Lung (tissue), 12 donors: Measurements from ENCODE around the gene SPOCD1. TPM values are rescaled to one million over a fixed set of nuclear protein-coding genes. Genes with fewer than 3 reads are reported as not detected.

Source experiments
- ATAC-seq: fragments of 200-7000 bp; cut with Tn5 transposase; one replicate; pipeline ENCODE4 v1.9.1; 2020; ENCODE audit warnings: moderate number of reproducible peaks; ENCODE audit not compliant: insufficient read depth, low FRiP score
- DNase-seq, 3 donors: peaks; one replicate each; pipeline ENCODE4 v3.0.0-alpha.2; 2013 to 2017
- H3K27ac ChIP-seq, 2 donors: one replicate each; pipeline ENCODE4 v1.5.1; 2013; ENCODE audit warnings: mild to moderate bottlenecking in 2 of 2, moderate library complexity in 2 of 2, control low read depth in 1 of 2, inconsistent platforms in 1 of 2, low read depth in 1 of 2, low read length in 1 of 2
- H3K27me3 ChIP-seq, 3 donors: one replicate each; pipeline ENCODE4 v1.5.1; 2013; ENCODE audit warnings: low read length in 2 of 3; ENCODE audit not compliant: control insufficient read depth in 3 of 3, insufficient read depth in 3 of 3
- H3K36me3 ChIP-seq, 4 donors: one replicate each; pipeline ENCODE4 v1.5.1; 2013; ENCODE audit warnings: low read length in 4 of 4, mild to moderate bottlenecking in 1 of 4, moderate library complexity in 1 of 4; ENCODE audit not compliant: control insufficient read depth in 4 of 4, insufficient read depth in 4 of 4
- H3K4me1 ChIP-seq, 5 donors: one replicate each; pipeline ENCODE4 v1.5.1; 2013; ENCODE audit warnings: low read length in 5 of 5, mild to moderate bottlenecking in 2 of 5, moderate library complexity in 1 of 5; ENCODE audit not compliant: control insufficient read depth in 5 of 5, insufficient read depth in 5 of 5
- H3K4me3 ChIP-seq: one replicate; pipeline ENCODE4 v1.5.1; 2013; ENCODE audit warnings: mild to moderate bottlenecking, control low read depth, moderate library complexity
- H3K9ac ChIP-seq, 2 donors: one replicate each; pipeline ENCODE4 v1.5.1; 2013; ENCODE audit warnings: low read length in 2 of 2, control low read depth in 1 of 2; ENCODE audit not compliant: insufficient read depth in 1 of 2
- H3K9me3 ChIP-seq, 4 donors: one replicate each; pipeline ENCODE4 v1.5.1; 2013; ENCODE audit warnings: low read length in 3 of 4, mild to moderate bottlenecking in 1 of 4, moderate library complexity in 1 of 4; ENCODE audit not compliant: control insufficient read depth in 4 of 4, insufficient read depth in 3 of 4
- CTCF ChIP-seq: IDR thresholded peaks from 2 replicates; pipeline ENCODE4 v1.5.1; 2012; ENCODE audit warnings: mild to moderate bottlenecking; ENCODE audit errors: control extremely low read depth, extremely low read depth
- WGBS, 2 donors: extraction: QIAGEN DNeasy Blood & Tissue Kit; methylation state at CpG; one replicate each; pipeline ENCODE4 v1.1.7; 2013; 5-methylcytosine and 5-hydroxymethylcytosine counted together
- polyA plus RNA-seq, 2 donors: library from polyadenylated mRNA; stranded (reverse); fragments of 200-250 nt; gene quantifications; one replicate each; pipeline ENCODE4 v1.2.1, GENCODE V29; 2013
- total RNA-seq, 2 donors: library from RNA; depleted of rRNA in 1 of 2; stranded (reverse); fragments of >200 nt in 1 of 2; gene quantifications; one replicate each; pipeline ENCODE4 v1.2.1, GENCODE V29; 2014 to 2021
- donor health status: control.
- donor health status: control.
- donor health status: Bipolar disorder and iron deficiency.
- donor health status: healthy.
- donor health status: DM: yes; HTN: yes; CAD: no.

Gene SPOCD1
- total and polyA plus RNA-seq, 4 donors, result 0.51 to 15.7 (median 8.4) TPM

DNA sequence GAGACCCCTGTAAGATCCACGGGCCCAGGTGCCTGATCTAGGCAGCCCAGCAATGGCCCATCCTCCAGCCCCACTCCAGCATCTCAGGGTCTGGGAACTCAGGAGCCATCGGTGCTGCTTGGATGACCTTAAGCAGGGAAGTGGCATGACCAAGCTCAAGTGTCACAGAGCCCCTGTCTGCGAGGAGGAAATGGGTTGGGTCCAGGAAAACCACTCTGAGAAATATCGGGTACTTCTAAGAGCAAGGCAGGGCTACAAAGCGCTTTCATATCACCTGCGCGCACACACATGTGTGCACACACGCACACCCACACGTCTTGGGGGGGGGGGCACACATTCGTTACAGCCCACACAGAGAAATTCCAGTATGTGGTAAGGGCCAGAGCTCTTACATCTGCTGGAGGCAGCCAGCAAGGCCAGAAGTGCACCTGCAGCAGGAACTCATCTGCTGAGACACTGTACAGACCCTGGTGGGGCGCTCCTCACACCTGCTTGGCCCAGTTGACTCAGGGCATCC is 32.6 kb upstream of the SPOCD1 start:
- no peak overlapping the region for H3K9ac ChIP-seq
- TF ChIP-seq CTCF, result no peak
- H3K27me3 ChIP-seq, result no peaks in the 10 kb centered on the region
- ATAC-seq, result no peak
- DNase-seq, result no peak
- H3K9me3 ChIP-seq, result no peaks in the 10 kb centered on the region
- WGBS, 2 donors, result 30 to 57% methylated on average over 11 of the region's 11 CpGs
- no peak overlapping the region for H3K27ac ChIP-seq
- H3K4me3 ChIP-seq, result no peak overlapping the region
- peaks cover 0 to under 1% (median 0%) of the 10 kb centered on the region in 5 donors for H3K4me1 ChIP-seq
- no peaks in the 10 kb centered on the region for H3K36me3 ChIP-seq

- H3K4me3 ChIP-seq, result no peak overlapping the region
- no peaks in the 10 kb centered on the region for H3K9me3 ChIP-seq
- no peaks in the 10 kb centered on the region for H3K27me3 ChIP-seq
- no peak for DNase-seq
- no peak for ATAC-seq
- TF ChIP-seq CTCF, result no peak
- H3K9ac ChIP-seq, result no peak overlapping the region
- no peak overlapping the region for H3K27ac ChIP-seq
- H3K4me1 ChIP-seq, result peaks cover 0 to 5% (median 0%) of the 10 kb centered on the region in 5 donors
- H3K36me3 ChIP-seq, result no peaks in the 10 kb centered on the region
Measured at GRCh38 chr1:31846484-31846883, 30.7 kb upstream of the SPOCD1 start.

GRCh38 chr1:31843506-31843905 is 27.7 kb upstream of the SPOCD1 start:
- H3K36me3 ChIP-seq, result no peaks in the 10 kb centered on the region
- no peak overlapping the region for H3K27ac ChIP-seq
- ATAC-seq, result no peak
- TF ChIP-seq CTCF, result no peak
- no peak overlapping the region for H3K9ac ChIP-seq
- H3K4me1 ChIP-seq, result peaks cover 0 to 5% (median 0%) of the 10 kb centered on the region in 5 donors
- no peaks in the 10 kb centered on the region for H3K9me3 ChIP-seq
- no peak overlapping the region for H3K4me3 ChIP-seq
- DNase-seq, result no peak
- WGBS, 2 donors, result 52 to 58% methylated on average over 2 of the region's 2 CpGs
- H3K27me3 ChIP-seq, result no peaks in the 10 kb centered on the region

DNA sequence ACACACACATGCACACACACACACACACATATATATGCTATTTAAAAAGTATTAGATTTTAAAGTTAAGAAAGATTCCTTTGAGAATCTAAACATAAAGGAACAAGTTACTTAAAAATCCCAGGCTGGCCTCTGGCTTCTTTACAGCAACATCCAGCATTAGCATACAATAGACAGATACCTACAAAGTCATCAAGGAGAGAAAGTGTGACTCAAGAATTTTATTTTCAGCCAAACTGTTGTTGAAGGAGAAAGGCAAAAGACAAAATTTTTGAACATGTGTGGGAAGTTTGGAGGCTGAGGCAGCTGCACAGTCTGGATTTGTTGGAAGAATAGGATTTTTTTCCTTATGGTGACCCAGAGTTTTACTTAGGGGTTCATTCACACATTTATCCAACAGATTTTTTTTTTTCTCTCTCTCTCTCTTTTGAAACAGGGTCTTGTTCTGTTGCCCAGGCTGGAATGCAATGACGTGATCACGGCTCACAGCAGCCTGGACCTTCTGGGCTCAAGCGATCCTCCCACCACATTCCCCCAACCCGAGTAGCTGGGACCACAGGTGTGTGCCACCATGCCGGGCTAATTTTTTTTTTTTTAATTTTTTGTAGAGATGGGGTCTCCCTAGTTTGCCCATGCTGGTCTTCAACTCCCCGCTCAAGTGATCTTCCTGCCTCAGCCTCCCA is 24.0 kb upstream of the SPOCD1 start:
- no peak overlapping the region for H3K9ac ChIP-seq
- DNase-seq, result no peak
- H3K9me3 ChIP-seq, result no peaks in the 10 kb centered on the region
- peaks cover 0 to 5% (median 0%) of the 10 kb centered on the region in 5 donors for H3K4me1 ChIP-seq
- WGBS, 2 donors, result 90 to 95% methylated on average over 6 of the region's 6 CpGs
- H3K4me3 ChIP-seq, result no peak overlapping the region
- ATAC-seq, result no peak
- no peak overlapping the region for H3K27ac ChIP-seq
- no peaks in the 10 kb centered on the region for H3K36me3 ChIP-seq
- TF ChIP-seq CTCF, result no peak
- no peaks in the 10 kb centered on the region for H3K27me3 ChIP-seq
